Bladder microvascular endothelial cell (primary cell): ENCODE results near the gene NDUFB6. TPM values are rescaled to one million over a fixed set of nuclear protein-coding genes. Genes with fewer than 3 reads are reported as not detected.

Source experiments
- total RNA-seq: library from RNA; depleted of rRNA; stranded (reverse); fragments of >200 nt; gene quantifications from 2 replicates; pipeline ENCODE4 v1.2.3, GENCODE V29; 2014

NDUFB6 gene
- 36.1 and 49.3 TPM in 2 replicates for total RNA-seq

DNA sequence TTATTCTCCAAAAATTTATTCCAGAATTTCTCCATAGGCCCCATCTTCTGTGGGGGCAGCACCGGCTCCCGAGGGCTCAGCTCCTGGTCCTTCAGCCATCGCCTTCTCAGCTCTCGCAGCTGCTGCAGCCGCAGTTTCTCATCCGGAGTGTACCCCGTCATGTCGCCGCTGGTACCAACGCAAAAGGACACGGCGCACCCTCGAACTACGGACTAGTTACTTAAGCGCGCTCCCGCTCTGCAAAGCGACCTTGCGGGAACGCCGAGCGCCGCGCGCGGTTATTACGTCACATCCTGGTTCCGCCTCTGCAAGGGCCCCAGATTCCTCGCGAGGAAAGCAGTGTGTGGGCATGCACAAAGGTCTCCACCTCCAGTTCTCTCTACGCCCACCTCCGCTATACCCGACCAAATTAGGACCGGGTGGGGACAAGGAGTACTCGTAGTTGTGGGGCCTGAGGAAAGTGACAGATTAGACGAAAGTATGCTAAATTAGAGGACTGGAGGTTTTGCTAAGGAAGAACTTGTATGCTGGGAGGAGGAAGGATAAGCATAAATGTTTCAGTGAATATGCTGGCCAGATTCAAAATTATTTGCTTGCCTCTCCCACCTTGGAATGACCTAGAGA, at the start of gene NDUFB6:
Gene NDUFB6 (minus strand): TSS at position 260 of the 624 bp plus-strand sequence. CDS start 99 bp downstream, at position 161.

GRCh38 chr9:32552172-32552872, 20.6 kb downstream of the NDUFB6 start, which contains the start of the genes SMIM27 and TOPORS:
SMIM27 (plus strand) TSS chr9:32552327; CDS start chr9:32552435, 108 bp downstream.
TOPORS (minus strand) TSS chr9:32552586; CDS start chr9:32552436, 150 bp downstream.

GRCh38 chr9:32526041-32526706, 46.8 kb downstream of the NDUFB6 start, which contains the start of gene RIGI:
RIGI (minus strand) TSS chr9:32526196; CDS start chr9:32526166, 30 bp downstream.

Other genes starting within 250 kb of the NDUFB6 start
- 16.0 and 64.8 TPM in 2 replicates for gene ACO1, start 188.5 kb downstream of the NDUFB6 start, total RNA-seq
- 18.9 and 36.2 TPM in 2 replicates for gene RIGI, start 47.0 kb downstream of the NDUFB6 start, total RNA-seq
- gene SMIM27, start 20.8 kb downstream of the NDUFB6 start, total RNA-seq = 1.8 and 3.6 TPM in 2 replicates
- gene TOPORS, start 20.6 kb downstream of the NDUFB6 start, total RNA-seq = 24.0 and 43.7 TPM in 2 replicates
- gene TAF1L, start 62.5 kb upstream of the NDUFB6 start, total RNA-seq = under 0.01 TPM in 1 of 2 replicates, not detected in the other
- not detected in 2 replicates for gene TMEM215, start 210.4 kb upstream of the NDUFB6 start, total RNA-seq